ENCODE results near the gene PRKCH. TPM values are rescaled to one million over a fixed set of nuclear protein-coding genes. Genes with fewer than 3 reads are reported as not detected.

PRKCH gene
- total RNA-seq = 11.2 and 16.3 TPM in 2 replicates
- polyA plus RNA-seq = 7.1 and 8.7 TPM in 2 replicates

DNA sequence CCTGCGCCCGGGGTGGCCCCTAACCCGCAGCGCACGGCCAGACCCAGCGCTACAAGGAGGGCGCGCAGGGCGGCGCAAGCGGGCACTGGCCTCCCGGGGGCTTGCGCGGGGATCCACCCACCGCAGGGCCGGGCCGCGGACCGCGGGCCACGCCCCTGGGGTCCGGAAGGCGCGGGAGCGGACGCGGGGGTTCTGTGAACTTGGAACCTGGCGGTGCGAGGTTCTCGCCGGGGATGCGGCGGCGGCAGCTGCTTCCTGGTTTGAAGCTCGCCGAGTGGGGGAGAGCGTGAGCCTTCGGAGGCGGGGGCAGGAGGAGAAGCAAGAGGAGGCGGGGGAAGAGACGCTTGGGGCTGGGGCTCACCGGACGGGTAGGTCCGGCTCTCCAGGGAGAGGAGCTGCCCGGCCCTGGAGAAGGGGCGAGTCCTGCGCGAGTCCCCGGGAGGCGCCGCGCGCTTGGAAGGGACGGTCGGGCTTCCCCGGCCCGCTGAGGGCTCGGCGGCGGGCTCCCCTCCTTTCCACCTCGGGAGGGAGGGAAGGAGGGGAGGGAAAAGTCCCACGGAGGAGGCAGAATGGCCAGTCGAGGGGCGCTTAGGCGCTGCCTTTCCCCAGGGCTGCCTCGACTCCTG lies at the start of gene PRKCH:
Gene PRKCH (plus strand): TSS at position 195 of the 626 bp plus-strand sequence. CDS start 523 bp downstream, outside the sequence.
- Histone ChIP-seq H3K79me2 (no peaks in the 10 kb centered on the region), H3K9me3 (ENCODE audit: low read depth) (no peaks in the 10 kb centered on the region), H3K4me2 (peak within 1 kb of the TSS; percentile 97), H3K4me3 (peak within 1 kb of the TSS; percentile 83), H3K27ac (peak within 1 kb of the TSS; percentile 51), H3K36me3 (replicated peaks; ENCODE audit: insufficient read depth, low read depth) (no peaks in the 10 kb centered on the region), H3K27me3 (peaks cover 26% of the 10 kb centered on the region), H2AFZ (peak within 1 kb of the TSS; percentile 98), H4K20me1 (ENCODE audit: insufficient read depth, poor library complexity, severe bottlenecking) (no peaks in the 10 kb centered on the region), H3K4me1 (ENCODE audit: insufficient read depth) (peaks cover 6% of the 10 kb centered on the region), H3K9me2 (replicated peaks; ENCODE audit: insufficient read depth) (no peaks in the 10 kb centered on the region)
- DNase-seq (ENCODE audit: low spot score) = peak; percentile 80
- WGBS (ENCODE audit: low lambda C conversion rate, missing lambda C conversion rate) = under 1% methylated on average over 47 of the region's 66 CpGs
- TF ChIP-seq, protein P1, sequence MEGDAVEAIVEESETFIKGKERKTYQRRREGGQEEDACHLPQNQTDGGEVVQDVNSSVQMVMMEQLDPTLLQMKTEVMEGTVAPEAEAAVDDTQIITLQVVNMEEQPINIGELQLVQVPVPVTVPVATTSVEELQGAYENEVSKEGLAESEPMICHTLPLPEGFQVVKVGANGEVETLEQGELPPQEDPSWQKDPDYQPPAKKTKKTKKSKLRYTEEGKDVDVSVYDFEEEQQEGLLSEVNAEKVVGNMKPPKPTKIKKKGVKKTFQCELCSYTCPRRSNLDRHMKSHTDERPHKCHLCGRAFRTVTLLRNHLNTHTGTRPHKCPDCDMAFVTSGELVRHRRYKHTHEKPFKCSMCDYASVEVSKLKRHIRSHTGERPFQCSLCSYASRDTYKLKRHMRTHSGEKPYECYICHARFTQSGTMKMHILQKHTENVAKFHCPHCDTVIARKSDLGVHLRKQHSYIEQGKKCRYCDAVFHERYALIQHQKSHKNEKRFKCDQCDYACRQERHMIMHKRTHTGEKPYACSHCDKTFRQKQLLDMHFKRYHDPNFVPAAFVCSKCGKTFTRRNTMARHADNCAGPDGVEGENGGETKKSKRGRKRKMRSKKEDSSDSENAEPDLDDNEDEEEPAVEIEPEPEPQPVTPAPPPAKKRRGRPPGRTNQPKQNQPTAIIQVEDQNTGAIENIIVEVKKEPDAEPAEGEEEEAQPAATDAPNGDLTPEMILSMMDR (IDR thresholded peaks at IDR 0.05; ENCODE audit: poor library complexity) = no peak
- TF ChIP-seq EZH2 (IDR thresholded peaks at IDR 0.05; ENCODE audit: borderline replicate concordance) (no peak), EZH2phosphoT487 (IDR thresholded peaks at IDR 0.05; ENCODE audit: low read depth, severe bottlenecking, unreplicated experiment) (no peak)

DNA sequence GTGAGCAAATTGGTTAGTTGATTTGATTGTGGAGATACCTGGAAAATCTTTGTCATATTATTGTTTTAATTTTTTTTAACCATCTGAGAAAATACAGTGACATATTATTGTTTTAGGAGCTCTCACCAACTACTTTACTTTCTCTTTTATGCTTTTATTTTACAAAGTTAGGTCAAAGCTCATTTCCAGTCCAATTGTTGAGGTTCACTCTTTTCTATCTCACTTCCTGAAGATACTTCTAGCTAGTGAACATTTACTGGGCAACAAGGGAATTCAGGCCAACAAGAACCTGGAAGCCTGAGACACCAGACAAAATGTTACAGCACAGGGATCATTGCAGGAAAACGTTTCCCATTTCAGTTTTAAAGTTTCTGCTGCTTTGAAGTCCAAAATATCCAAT lies 44.1 kb upstream of the PRKCH start:
- H3K27ac ChIP-seq = no peak overlapping the region
- H3K36me3 ChIP-seq (replicated peaks; ENCODE audit: insufficient read depth, low read depth) = no peaks in the 10 kb centered on the region
- H3K79me2 ChIP-seq = peaks cover 15% of the 10 kb centered on the region
- no peak overlapping the region for H3K4me3 ChIP-seq
- H3K4me1 ChIP-seq (ENCODE audit: insufficient read depth) = peaks cover 10% of the 10 kb centered on the region
- no peak for DNase-seq (ENCODE audit: low spot score)
- H3K27me3 ChIP-seq = no peaks in the 10 kb centered on the region
- no peak overlapping the region for H2AFZ ChIP-seq
- H3K9me3 ChIP-seq (ENCODE audit: low read depth) = no peaks in the 10 kb centered on the region
- TF ChIP-seq EZH2 (IDR thresholded peaks at IDR 0.05; ENCODE audit: borderline replicate concordance) (no peak), EZH2phosphoT487 (IDR thresholded peaks at IDR 0.05; ENCODE audit: low read depth, severe bottlenecking, unreplicated experiment) (no peak)
- TF ChIP-seq, protein P1 (IDR thresholded peaks at IDR 0.05; ENCODE audit: poor library complexity) = no peak
- H3K4me2 ChIP-seq = peak overlapping the region; percentile 83
- WGBS (ENCODE audit: low lambda C conversion rate, missing lambda C conversion rate) = 32% methylated on average over 1 of the region's 1 CpG
- H3K9me2 ChIP-seq (replicated peaks; ENCODE audit: insufficient read depth) = no peaks in the 10 kb centered on the region
- no peaks in the 10 kb centered on the region for H4K20me1 ChIP-seq (ENCODE audit: insufficient read depth, poor library complexity, severe bottlenecking)

DNA sequence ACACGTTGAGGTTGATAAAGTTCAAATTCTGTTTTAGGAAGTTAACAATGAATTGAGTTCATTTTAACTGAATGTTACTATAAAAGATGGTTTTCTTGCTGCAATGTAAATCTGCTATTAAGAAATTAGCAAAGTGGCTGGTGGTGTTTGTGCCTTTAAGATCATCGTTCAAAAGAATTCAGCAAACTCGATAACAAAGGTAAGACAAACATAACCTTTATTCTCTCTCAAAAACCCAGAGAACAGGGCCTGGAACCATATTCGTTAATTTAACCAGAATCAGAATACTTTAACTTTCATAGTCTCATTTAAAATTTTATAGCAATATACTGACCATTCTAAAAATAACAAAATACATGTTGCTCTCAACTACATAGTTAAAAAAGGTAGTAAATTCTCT lies 43.6 kb upstream of the PRKCH start:
- Histone ChIP-seq H3K79me2 (peaks cover 15% of the 10 kb centered on the region), H2AFZ (no peak overlapping the region), H3K27me3 (no peaks in the 10 kb centered on the region), H3K36me3 (replicated peaks; ENCODE audit: insufficient read depth, low read depth) (no peaks in the 10 kb centered on the region), H3K4me2 (peak overlapping the region; percentile 83), H3K9me2 (replicated peaks; ENCODE audit: insufficient read depth) (no peaks in the 10 kb centered on the region), H3K27ac (no peak overlapping the region), H4K20me1 (ENCODE audit: insufficient read depth, poor library complexity, severe bottlenecking) (no peaks in the 10 kb centered on the region), H3K4me1 (ENCODE audit: insufficient read depth) (peaks cover 10% of the 10 kb centered on the region), H3K9me3 (ENCODE audit: low read depth) (no peaks in the 10 kb centered on the region), H3K4me3 (no peak overlapping the region)
- 60% methylated on average over 4 of the region's 4 CpGs for WGBS (ENCODE audit: low lambda C conversion rate, missing lambda C conversion rate)
- DNase-seq (ENCODE audit: low spot score) = no peak
- TF ChIP-seq EZH2 (IDR thresholded peaks at IDR 0.05; ENCODE audit: borderline replicate concordance) (no peak), EZH2phosphoT487 (IDR thresholded peaks at IDR 0.05; ENCODE audit: low read depth, severe bottlenecking, unreplicated experiment) (no peak)
- TF ChIP-seq, protein P1 (IDR thresholded peaks at IDR 0.05; ENCODE audit: poor library complexity) = no peak

Data from hepatocyte (in vitro differentiated cells).